Activated CD4-positive, CD25-positive, alpha-beta regulatory T cell treated with anti-CD3 and anti-CD28 coated beads, Interleukin-2, amount 50 U/mL, for 72 hours (primary cell): ENCODE results near the gene TOB1.
A peak's percentile ranks its signal among the peaks of the same experiment; 100 is the strongest.

Source experiments
- DNase-seq: peaks from one replicate; pipeline ENCODE4 v3.0.0; 2021

TOB1 gene

DNA sequence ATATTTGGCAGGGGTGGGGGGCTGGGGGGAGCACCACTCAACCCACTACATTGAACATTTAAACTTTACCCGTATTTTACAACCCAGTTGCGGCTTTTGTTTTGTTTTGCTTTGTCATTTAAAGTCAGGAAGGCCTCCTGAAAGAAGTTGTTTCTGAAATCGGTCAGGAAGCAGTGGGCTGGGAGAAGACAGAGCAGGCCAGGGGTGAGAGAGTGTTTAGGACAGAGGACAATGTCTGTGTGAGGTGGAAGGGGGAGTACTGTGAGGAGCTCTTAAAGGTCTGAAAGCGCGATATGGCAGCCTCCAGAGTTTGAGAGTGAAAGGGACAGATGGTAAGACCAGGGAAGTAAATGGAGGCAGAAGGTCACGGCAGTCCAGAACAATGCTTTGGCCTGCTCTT lies 36.8 kb downstream of the TOB1 start:
- DNase-seq: no peak

DNA sequence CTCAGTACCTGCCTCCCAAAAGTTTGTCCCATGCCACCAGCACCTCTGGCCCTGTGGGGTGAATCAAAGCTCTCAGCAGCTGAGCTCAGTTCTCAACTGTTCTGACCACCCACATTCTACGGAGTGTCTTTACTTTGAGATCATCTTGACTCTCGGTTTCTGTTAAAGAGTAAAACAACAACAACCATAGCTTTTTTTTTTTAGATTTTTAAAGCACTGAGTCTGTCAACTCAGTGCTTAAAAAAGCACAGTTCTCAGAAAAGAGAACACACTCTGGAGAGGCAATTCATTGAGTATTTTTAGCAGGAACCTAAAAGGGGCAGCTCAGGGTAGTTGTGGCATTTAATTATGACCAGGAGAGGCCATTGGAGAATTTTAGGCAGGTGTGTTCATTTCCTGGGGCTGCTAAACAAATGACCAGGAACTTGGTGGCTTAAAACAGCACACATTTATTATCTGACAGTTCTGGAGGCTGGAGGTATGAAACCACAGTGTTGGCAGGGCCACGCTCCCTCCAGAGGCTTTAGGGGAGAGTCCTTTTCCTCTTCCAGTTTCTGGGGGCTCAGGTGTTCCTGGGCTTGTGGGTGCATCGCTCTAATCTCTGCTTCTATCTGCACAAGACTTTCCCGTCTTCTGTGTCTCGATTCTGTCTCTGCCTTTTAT lies 37.5 kb downstream of the TOB1 start:
- no peak for DNase-seq

DNA sequence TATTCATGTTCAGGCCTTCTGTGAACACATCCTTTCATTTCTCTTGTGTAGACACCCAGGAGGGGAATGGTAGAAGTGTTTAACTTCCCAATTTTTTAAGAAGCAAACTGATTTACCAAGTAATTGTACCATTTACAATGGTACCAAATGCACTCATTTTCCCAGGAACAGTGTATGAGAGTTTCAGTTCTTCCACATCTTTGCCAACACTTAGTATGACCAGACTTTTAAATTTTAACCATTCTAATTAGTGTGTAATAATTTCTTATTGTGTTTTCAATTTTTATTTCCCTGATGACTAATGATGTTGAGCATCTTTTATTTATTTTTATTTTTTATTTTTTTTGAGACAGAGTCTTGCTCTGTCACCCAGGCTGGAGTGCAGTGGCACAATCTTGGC lies 41.0 kb downstream of the TOB1 start:
- DNase-seq: no peak

DNA sequence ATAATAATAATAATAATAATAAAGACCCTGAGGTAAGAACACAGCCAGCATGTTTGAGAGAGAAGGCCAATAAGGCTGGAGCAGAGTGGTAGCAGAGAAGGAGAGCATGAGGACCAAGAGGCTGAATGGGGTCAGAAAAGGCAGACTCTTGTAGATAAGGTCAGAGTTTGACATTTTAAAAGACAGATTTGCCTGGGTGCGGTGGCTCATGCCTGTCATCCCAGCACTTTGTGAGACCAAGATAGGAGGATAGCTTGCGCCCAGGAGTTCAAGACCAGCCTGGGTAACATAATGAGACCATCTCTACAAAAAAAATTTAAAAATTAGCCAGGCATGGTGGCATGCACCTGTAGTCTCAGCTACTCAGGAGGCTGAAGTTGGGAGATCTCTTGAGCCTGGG lies 41.7 kb downstream of the TOB1 start:
- no peak for DNase-seq

DNA sequence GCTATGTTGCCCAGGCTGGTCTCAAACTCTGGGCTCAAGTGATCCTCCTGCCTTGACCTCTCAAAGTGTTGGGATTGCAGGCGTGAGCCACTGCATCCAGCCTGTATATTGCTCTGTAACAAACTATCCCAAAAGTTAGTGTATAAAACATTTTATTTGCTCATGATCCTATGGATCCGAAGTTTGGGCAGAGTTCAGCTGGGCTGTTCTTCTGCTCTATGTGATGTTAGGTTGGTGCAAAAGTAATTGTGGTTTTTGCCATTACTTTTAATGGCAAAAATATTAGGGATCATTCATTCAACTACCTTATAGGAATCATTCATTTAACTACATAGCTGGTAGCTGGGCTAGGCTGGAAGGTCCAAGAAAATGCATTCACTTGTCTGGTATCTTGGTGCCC lies 43.6 kb downstream of the TOB1 start:
- DNase-seq: no peak

DNA sequence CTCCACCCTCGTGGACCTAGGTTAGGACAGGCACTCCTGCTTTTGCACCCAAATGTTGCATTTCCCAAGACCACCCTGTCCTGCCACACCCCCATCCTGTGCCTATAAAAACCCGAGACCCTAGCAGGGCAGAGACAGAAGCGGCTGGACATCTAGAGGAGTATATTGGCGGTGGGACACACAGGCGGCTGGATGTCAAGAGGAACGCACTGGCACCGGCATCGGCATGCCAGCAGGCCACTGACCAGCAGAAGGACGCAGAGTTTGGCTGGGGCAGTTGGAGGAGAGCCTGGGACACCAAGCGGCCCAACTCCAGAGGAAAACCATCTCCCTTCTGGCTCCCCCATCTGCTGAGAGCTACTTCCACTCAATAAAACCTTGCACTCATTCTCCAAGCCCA lies 45.5 kb downstream of the TOB1 start:
- no peak for DNase-seq

DNA sequence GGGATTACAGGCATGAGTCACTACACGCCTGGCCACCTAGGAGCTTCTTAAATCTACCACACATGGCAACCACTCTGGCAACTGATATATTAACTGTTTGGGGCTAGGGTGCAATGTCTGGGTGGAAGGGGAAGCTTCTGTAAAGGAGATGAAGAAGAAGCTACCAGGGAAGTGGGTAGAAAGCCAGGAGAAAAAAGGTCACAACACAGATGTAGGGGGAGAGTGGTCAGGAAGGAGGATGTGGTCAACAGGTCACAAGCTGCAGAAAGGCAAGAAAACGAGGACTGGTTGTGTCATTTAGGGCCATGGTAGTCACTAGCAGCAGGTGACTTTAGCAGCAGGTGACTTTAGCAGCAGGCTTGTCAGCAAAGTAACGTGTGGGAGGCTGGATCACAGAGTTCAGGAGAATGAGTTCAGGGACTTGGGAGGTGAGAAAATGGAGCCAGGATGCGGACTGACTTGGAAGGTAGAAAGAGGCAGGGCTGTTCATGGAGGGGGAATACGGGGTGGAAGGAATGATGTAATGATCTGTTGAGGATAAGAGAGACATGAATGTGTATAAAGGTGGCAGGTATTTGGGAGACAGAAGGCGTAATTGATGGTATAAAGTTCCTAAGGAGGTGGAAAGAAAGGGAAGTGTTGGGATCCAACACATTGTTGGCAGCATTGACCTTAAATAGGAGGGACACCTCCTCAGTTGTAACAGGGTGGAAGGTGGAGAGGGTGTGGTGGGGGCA lies 47.1 kb downstream of the TOB1 start:
- DNase-seq: no peak

DNA sequence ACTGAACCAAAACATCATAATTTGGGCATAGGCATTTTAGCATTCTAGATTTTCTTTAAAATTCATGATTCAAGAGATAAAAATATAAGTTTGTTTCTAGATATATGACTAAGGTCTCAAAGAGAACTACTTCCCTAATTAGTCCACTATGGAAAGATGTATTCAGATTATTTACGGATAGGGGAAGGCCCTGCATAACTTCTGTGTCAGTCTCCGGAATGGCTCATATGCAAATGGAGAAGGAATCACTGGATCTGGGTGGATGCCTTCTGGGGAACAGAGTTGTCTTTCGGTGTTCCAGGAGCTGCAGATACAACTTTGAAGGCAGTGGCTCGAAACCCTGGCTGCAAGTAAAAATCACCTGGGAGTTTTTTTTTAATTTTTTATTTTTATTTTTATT lies 47.9 kb downstream of the TOB1 start:
- DNase-seq: no peak

DNA sequence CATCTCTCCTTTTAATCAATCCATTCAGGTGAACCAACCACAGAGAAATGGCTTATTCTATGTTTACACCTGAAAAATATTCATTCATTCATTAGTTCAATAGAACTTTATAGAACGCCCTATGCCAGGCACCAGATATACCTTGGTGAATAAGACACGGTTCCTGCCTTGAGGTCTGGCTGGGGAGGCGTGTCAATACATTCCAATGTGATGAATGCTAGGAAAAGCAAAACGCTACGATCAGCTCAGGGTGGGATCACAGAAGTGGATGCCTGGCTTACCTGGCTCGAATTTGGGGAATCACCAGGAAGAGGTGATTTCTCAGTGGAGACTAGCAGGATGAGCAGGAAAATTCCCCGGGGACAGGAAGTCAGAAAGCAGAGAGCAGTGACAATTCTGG lies 48.3 kb downstream of the TOB1 start:
- no peak for DNase-seq

DNA sequence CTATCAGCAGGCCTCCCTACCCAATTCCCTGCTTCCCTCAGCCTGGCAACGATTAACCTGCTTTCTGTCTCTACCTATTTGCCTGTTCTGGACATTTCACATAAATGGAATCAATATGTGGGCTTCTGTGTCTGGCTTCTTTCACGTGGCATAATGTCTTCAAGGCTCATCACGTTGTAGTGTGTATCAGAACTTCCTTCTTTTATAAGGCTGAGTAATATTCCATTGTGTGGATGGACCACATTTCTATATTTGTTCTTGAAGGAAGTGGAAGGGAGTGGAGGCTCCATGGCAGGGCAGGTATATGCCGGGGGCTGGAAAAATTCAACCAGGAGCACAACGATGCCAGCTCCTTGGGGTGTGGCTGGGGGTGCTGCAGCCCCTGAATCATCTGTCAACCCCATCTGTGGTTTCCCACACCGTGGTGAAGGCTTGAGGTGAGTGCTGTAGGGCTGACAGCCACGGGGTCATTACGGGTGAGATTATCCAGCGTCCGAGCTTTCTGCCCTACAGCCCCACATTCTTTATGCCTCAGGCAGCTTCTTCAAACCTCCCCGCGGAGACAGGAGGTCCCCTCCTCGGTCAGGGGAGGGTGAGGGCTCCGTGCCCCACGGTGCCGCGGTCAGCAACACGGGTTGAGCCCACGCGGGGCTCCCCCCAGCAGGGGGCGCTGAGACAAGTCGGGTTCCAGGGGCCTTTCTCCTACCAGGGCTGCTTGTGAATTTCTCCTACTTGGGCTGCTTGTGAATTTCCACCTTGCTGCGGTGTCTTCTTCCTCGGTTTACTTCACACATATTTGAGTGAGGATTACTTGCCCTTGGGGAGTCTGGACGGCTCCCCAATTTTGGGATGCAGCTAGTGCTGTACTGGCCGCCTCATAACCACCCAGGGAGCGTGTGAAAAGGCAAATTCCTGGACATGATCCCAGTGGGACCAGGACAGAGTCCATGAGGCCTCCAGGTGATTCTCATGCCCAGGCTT lies 49.1 kb downstream of the TOB1 start:
- DNase-seq: peak; percentile 73

DNA sequence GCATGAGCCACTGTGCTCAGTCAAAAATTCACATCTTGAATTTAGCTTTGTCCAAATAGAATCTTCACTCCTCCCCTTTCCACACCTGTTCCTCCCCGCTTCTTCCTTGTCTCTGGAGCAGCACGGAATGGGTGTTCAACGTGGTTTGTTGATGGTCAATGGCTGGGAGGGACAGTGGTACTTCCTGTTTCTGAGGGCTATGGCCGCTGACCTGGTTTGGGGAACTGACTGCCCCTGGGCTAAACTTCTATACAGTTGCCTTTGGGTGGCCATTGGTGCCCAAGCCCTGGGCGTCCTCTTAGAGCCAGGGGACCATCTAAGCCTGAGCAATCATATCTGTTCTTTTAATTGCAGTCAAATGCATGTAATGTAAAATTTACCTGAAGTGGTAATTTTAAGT lies 49.9 kb downstream of the TOB1 start:
- no peak for DNase-seq

DNA sequence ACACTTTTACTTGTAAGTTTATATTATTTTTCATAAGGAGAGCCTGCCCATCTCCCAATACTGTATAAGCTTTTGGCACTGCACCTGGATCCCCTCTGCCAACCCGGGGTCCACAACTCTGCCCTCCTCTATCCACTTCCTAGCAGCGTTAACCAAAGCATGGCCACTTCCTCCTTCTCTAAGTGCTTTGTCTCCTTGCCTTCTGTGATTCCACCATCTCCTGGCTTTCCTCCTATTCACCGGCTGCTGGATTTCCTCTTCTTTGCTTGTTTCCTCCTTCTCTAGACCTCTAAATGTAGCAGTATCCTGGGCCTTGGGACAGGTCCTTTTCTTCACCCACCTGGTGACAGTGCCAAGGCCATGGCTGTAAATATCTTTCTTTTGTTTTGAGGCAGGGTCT lies 50.8 kb downstream of the TOB1 start:
- DNase-seq: no peak

DNA sequence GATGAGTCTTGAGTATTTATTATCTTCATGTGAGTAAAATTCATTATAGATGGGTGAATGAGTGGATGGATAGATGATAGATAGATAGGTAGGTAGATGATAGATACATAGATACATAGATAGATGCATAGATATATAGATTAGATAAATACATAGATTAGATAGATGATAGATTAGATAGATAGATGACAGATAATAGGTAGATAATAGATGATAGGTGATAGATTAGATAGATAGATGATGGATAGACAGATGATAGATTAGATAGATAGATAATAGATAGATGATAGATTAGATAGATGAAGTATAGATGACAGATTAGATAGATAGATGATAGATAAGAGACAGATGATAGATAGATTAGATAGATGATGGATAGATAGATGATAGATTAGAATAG lies 52.6 kb downstream of the TOB1 start:
- no peak for DNase-seq
